Endothelial cell of umbilical vein (primary cell): ENCODE measurements around the gene DSCAML1. TPM values are rescaled to one million over a fixed set of nuclear protein-coding genes. Genes with fewer than 3 reads are reported as not detected.

Experiments used
- BruUV-seq: library from RNA; stranded (reverse); fragments of 400-500 nt; replicated peaks from 2 replicates; lab custom pipeline; 2021; lab: Mats Ljungman, UMichigan
- CTCF ChIA-PET: fragments of 300-600, 350-600 bp; sonication (Branson Sonifier 250); formaldehyde crosslinking; loops from one replicate; lab custom pipeline; 2021; ENCODE audit warnings: antibody characterized with exemption, inconsistent platforms; lab: Charles Lee
- POLR2A ChIA-PET: fragments of 300-600, 350-600 bp; sonication (Branson Sonifier 250); formaldehyde crosslinking; loops from one replicate; lab custom pipeline; 2021; ENCODE audit warnings: antibody characterized with exemption, inconsistent platforms; lab: Charles Lee
- DNase-seq: peaks from one replicate; pipeline ENCODE4 v3.0.0-alpha.2; 2011; ENCODE audit warnings: low read depth, low spot score
- FAIRE-seq: peaks from 2 replicates; lab custom pipeline; 2011; peaks lifted over from hg19 to GRCh38; lab: Jason Lieb, UNC
- H2AFZ ChIP-seq: 2 replicates; pipeline ENCODE4 v1.6.0; 2012; ENCODE audit warnings: low read depth, low read length, control low read depth, inconsistent platforms
- H3K27ac ChIP-seq: 2 replicates; pipeline ENCODE4 v1.5.1; 2011; ENCODE audit warnings: low read depth, mild to moderate bottlenecking, control low read depth, low read length, moderate library complexity; ENCODE audit not compliant: insufficient read depth
- H3K27me3 ChIP-seq, 2 experiments: 2 replicates each; pipeline versions ENCODE4 v1.6.0 to v1.6.1; 2011; ENCODE audit warnings: low read length in 2 of 2, mixed read lengths in 1 of 2; ENCODE audit not compliant: control insufficient read depth in 2 of 2, insufficient read depth in 2 of 2
- H3K36me3 ChIP-seq, 2 experiments: 2 replicates in 1 of 2; 3 replicates in 1 of 2; pipeline ENCODE4 v1.5.1; 2011; ENCODE audit warnings: low read length in 2 of 2, mild to moderate bottlenecking in 1 of 2, moderate library complexity in 1 of 2; ENCODE audit not compliant: control insufficient read depth in 2 of 2, insufficient read depth in 2 of 2; ENCODE audit errors: extremely low read depth in 1 of 2
- H3K4me1 ChIP-seq: 3 replicates; pipeline ENCODE4 v1.5.1; 2011; ENCODE audit warnings: mild to moderate bottlenecking, low read length; ENCODE audit not compliant: control insufficient read depth, insufficient read depth; ENCODE audit errors: extremely low read depth
- H3K4me2 ChIP-seq: 2 replicates; pipeline ENCODE4 v1.6.1; 2011; ENCODE audit warnings: low read length, control low read depth, mixed read lengths; ENCODE audit not compliant: insufficient read depth
- H3K4me3 ChIP-seq, 3 experiments: fragments of 200-600 bp in 1 of 3; sonication (generic), shearing (Covaris generic) in 1 of 3; replicated peaks in 1 of 3; 2 replicates each; pipeline ENCODE4 v1.5.1; 2011 to 2016; ENCODE audit warnings: control low read depth in 3 of 3, low read length in 3 of 3, mild to moderate bottlenecking in 2 of 3, inconsistent platforms in 1 of 3, low read depth in 1 of 3, moderate library complexity in 1 of 3; ENCODE audit not compliant: insufficient read depth in 1 of 3
- H3K79me2 ChIP-seq: 2 replicates; pipeline ENCODE4 v1.6.0; 2012; ENCODE audit warnings: low read length, inconsistent platforms; ENCODE audit not compliant: control insufficient read depth, insufficient read depth
- H3K9ac ChIP-seq: replicated peaks from 2 replicates; pipeline ENCODE3; 2011; ENCODE audit warnings: low read length, control low read depth; ENCODE audit not compliant: insufficient read depth; ENCODE audit errors: extremely low read depth
- H3K9me1 ChIP-seq: replicated peaks from 3 replicates; pipeline ENCODE4 v1.6.0; 2011; ENCODE audit warnings: mild to moderate bottlenecking, low read length; ENCODE audit not compliant: control insufficient read depth, insufficient read depth; ENCODE audit errors: extremely low read depth
- H3K9me3 ChIP-seq: replicated peaks from 2 replicates; pipeline ENCODE4 v1.5.1; 2012; ENCODE audit warnings: low read length, inconsistent platforms; ENCODE audit not compliant: control insufficient read depth, insufficient read depth
- H4K20me1 ChIP-seq: replicated peaks from 2 replicates; pipeline ENCODE3; 2011; ENCODE audit warnings: mild to moderate bottlenecking, low read length; ENCODE audit not compliant: control insufficient read depth, insufficient read depth; ENCODE audit errors: extremely low read depth
- EZH2 ChIP-seq: IDR thresholded peaks from 2 replicates; pipeline ENCODE4 v1.6.1; 2012; ENCODE audit warnings: borderline replicate concordance, low read depth, mild to moderate bottlenecking, moderate library complexity, low read length, inconsistent platforms; ENCODE audit not compliant: severe bottlenecking
- FOS ChIP-seq: IDR thresholded peaks from 2 replicates; pipeline ENCODE4 v1.6.1; 2011; ENCODE audit warnings: mild to moderate bottlenecking, low read length, moderate library complexity, borderline replicate concordance; ENCODE audit not compliant: insufficient read depth
- GATA2 ChIP-seq: IDR thresholded peaks from 2 replicates; pipeline ENCODE4 v1.7.0; 2011; ENCODE audit warnings: low read depth, mild to moderate bottlenecking, moderate library complexity, mixed read lengths, low read length; ENCODE audit not compliant: insufficient read length, insufficient read depth
- JUN ChIP-seq: IDR thresholded peaks from 2 replicates; pipeline ENCODE4 v1.6.1; 2011; ENCODE audit warnings: borderline replicate concordance, low read depth; ENCODE audit not compliant: insufficient read length, insufficient read depth
- MAX ChIP-seq: IDR thresholded peaks from 2 replicates; pipeline ENCODE4 v1.6.1; 2011; ENCODE audit not compliant: insufficient read depth, insufficient read length
- MYC ChIP-seq: IDR thresholded peaks from one replicate; pipeline ENCODE4 v1.6.1; 2011; ENCODE audit warnings: mild to moderate bottlenecking, low read depth, low read length
- POLR2A ChIP-seq: IDR thresholded peaks from 2 replicates; pipeline ENCODE4 v1.6.1; 2012; ENCODE audit warnings: low read depth, mild to moderate bottlenecking, control low read depth, low read length
- POLR2AphosphoS5 ChIP-seq: IDR thresholded peaks from 2 replicates; pipeline ENCODE4 v1.6.1; 2012; ENCODE audit warnings: low read depth, mild to moderate bottlenecking, control low read depth, low read length, moderate library complexity; ENCODE audit not compliant: insufficient read depth
- dilution Hi-C: fragments of 300-500 bp; cut with MboI; formaldehyde crosslinking; loops from one replicate; pipeline ENCODE4 v1.15.0; 2019; ENCODE audit warnings: low sequenced_read_pairs; ENCODE audit not compliant: extremely low pct_ligation_motif_present
- intact Hi-C: fragments of 100-400 bp; cut with micrococcal nuclease; formaldehyde crosslinking; loops from one replicate; pipeline ENCODE4 v1.10.0; 2022
- polyA plus RNA-seq, 4 experiments: library from polyadenylated mRNA; depleted of rRNA in 3 of 4; stranded (reverse) in 3 of 4; unstranded in 1 of 4; fragments of >200 nt; gene quantifications; 2 replicates each; pipeline versions ENCODE4 v1.2.1 to v1.2.3, GENCODE V29; 2011 to 2012; ENCODE audit warnings: missing spikeins in 1 of 4
- total RNA-seq: library from RNA; stranded (reverse); gene quantifications from 2 replicates; pipeline ENCODE4 v1.2.3, GENCODE V29; 2021
- TF ChIP-seq, protein P1 (sequence below), 2 donors: IDR thresholded peaks; 1 replicate in 1 of 2; 2 replicates in 1 of 2; pipeline ENCODE4 v1.5.1; 2011; ENCODE audit warnings: low read length in 2 of 2, mild to moderate bottlenecking in 2 of 2, moderate library complexity in 2 of 2, control low read depth in 1 of 2, inconsistent platforms in 1 of 2, low read depth in 1 of 2; ENCODE audit not compliant: insufficient read depth in 1 of 2; ENCODE audit errors: extremely low read depth in 1 of 2

Gene DSCAML1
- total and polyA plus RNA-seq, 2 donors (not counting 3 experiments of a cell fraction or from before 2014, with no cell fraction given), result not detected

DNA sequence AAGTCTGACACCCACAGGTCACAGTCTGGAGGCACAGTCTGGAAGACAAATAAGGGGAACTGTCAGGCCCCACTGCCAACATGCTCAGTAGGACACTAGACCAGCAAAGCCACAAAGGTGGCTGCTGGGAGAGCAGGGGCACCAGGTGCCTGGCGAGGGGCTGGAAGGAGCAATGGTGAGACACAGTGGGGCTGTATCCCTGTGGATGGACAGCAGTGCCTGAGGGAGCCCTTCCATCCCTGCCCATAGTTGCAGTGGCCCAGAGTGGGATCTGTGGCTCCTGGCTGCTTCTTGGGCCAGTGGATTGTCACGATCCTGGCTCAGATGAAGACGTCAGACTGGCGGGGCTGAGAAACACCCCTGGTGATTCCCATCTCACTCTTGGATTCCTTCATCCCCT lies 154.6 kb downstream of the DSCAML1 start:
- H3K9ac ChIP-seq, result no peak overlapping the region
- H3K36me3 ChIP-seq, result no peaks in the 10 kb centered on the region
- H3K4me2 ChIP-seq, result no peak overlapping the region
- no peak overlapping the region for H3K27ac ChIP-seq
- no peaks in the 10 kb centered on the region for H3K79me2 ChIP-seq
- POLR2A ChIA-PET, result no interaction called here
- H3K4me3 ChIP-seq, result no peak overlapping the region
- no peaks in the 10 kb centered on the region for H3K27me3 ChIP-seq
- H3K4me1 ChIP-seq, result no peaks in the 10 kb centered on the region
- CTCF ChIA-PET, result no interaction called here
- no peaks in the 10 kb centered on the region for H4K20me1 ChIP-seq
- no TSS peak for BruUV-seq
- FAIRE-seq (no peak), DNase-seq (no peak)
- no peaks in the 10 kb centered on the region for H3K9me3 ChIP-seq
- TF ChIP-seq FOS (no peak), EZH2 (no peak), POLR2AphosphoS5 (no peak), GATA2 (no peak), POLR2A (no peak), JUN (no peak), MYC (no peak), MAX (no peak)
- TF ChIP-seq, protein P1, sequence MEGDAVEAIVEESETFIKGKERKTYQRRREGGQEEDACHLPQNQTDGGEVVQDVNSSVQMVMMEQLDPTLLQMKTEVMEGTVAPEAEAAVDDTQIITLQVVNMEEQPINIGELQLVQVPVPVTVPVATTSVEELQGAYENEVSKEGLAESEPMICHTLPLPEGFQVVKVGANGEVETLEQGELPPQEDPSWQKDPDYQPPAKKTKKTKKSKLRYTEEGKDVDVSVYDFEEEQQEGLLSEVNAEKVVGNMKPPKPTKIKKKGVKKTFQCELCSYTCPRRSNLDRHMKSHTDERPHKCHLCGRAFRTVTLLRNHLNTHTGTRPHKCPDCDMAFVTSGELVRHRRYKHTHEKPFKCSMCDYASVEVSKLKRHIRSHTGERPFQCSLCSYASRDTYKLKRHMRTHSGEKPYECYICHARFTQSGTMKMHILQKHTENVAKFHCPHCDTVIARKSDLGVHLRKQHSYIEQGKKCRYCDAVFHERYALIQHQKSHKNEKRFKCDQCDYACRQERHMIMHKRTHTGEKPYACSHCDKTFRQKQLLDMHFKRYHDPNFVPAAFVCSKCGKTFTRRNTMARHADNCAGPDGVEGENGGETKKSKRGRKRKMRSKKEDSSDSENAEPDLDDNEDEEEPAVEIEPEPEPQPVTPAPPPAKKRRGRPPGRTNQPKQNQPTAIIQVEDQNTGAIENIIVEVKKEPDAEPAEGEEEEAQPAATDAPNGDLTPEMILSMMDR (IDR thresholded peaks at IDR 0.05; ENCODE audit: extremely low read depth in 1 of 2, insufficient read depth in 1 of 2, low read depth in 1 of 2, low read length in 2 of 2), result no peak
- intact Hi-C loops, result no loop called here
- dilution Hi-C loops, result no loop called here
- no peak overlapping the region for H2AFZ ChIP-seq
- no peaks in the 10 kb centered on the region for H3K9me1 ChIP-seq
